OCI-LY3 (cell line): ENCODE measurements around the gene ADAP1.

ENCODE experiments used
- H2AFZ ChIP-seq: fragments of 200-600, 300-600 bp; shearing (Covaris generic); 2 replicates; pipeline ENCODE4 v1.6.0; 2014; ENCODE audit warnings: antibody characterized with exemption, low read depth, low read length
- H3K27ac ChIP-seq: fragments of 200-600, 300-600 bp; sonication (generic); 2 replicates; pipeline ENCODE4 v1.5.1; 2014; ENCODE audit warnings: mild to moderate bottlenecking, low read length, moderate library complexity, mixed read lengths
- H3K27me3 ChIP-seq: fragments of 200-600, 300-600 bp; sonication (generic); 2 replicates; pipeline ENCODE4 v1.6.1; 2014; ENCODE audit warnings: low read depth, low read length, mixed read lengths
- H3K36me3 ChIP-seq: fragments of 200-600, 300-600 bp; sonication (generic); replicated peaks from 2 replicates; pipeline ENCODE3; 2014; ENCODE audit warnings: low read depth, low read length, mixed read lengths
- H3K4me1 ChIP-seq: fragments of 300-600, 200-600 bp; sonication (generic); 2 replicates; pipeline ENCODE4 v1.6.1; 2014; ENCODE audit warnings: low read length, mixed read lengths
- H3K4me2 ChIP-seq: fragments of 200-600, 300-600 bp; sonication (generic); 2 replicates; pipeline ENCODE4 v1.6.1; 2014; ENCODE audit warnings: low read length, mixed read lengths
- H3K4me3 ChIP-seq: fragments of 300-600, 200-600 bp; sonication (generic); 2 replicates; pipeline ENCODE4 v1.5.1; 2014; ENCODE audit warnings: antibody characterized with exemption, mild to moderate bottlenecking, low read length, moderate library complexity
- H3K79me2 ChIP-seq: fragments of 300-600, 200-600 bp; shearing (Covaris generic); 2 replicates; pipeline ENCODE4 v1.6.1; 2014; ENCODE audit warnings: mild to moderate bottlenecking, low read length, mixed read lengths
- H3K9ac ChIP-seq: fragments of 300-600, 200-600 bp; shearing (Covaris generic); 2 replicates; pipeline ENCODE4 v1.6.0; 2014; ENCODE audit warnings: mild to moderate bottlenecking, low read length, moderate library complexity
- H3K9me3 ChIP-seq: fragments of 200-600, 300-600 bp; shearing (Covaris generic); 2 replicates; pipeline ENCODE4 v1.6.1; 2014; ENCODE audit warnings: low read length, mixed read lengths; ENCODE audit not compliant: insufficient read depth
- H4K20me1 ChIP-seq: fragments of 200-600, 300-600 bp; sonication (generic); 2 replicates; pipeline ENCODE4 v1.6.1; 2016; ENCODE audit warnings: low read length, mixed read lengths; ENCODE audit not compliant: insufficient read depth
- CTCF ChIP-seq: fragments of 200-600, 300-600 bp; sonication (generic); IDR thresholded peaks from 2 replicates; pipeline ENCODE4 v1.5.1; 2014; ENCODE audit warnings: antibody characterized with exemption, low read length, low read depth
- EZH2phosphoT487 ChIP-seq: fragments of 200-600 bp; shearing (Covaris generic); IDR thresholded peaks from 2 replicates; pipeline ENCODE4 v1.6.1; 2018; ENCODE audit warnings: antibody characterized with exemption, mixed run types, low read depth

Gene ADAP1

DNA sequence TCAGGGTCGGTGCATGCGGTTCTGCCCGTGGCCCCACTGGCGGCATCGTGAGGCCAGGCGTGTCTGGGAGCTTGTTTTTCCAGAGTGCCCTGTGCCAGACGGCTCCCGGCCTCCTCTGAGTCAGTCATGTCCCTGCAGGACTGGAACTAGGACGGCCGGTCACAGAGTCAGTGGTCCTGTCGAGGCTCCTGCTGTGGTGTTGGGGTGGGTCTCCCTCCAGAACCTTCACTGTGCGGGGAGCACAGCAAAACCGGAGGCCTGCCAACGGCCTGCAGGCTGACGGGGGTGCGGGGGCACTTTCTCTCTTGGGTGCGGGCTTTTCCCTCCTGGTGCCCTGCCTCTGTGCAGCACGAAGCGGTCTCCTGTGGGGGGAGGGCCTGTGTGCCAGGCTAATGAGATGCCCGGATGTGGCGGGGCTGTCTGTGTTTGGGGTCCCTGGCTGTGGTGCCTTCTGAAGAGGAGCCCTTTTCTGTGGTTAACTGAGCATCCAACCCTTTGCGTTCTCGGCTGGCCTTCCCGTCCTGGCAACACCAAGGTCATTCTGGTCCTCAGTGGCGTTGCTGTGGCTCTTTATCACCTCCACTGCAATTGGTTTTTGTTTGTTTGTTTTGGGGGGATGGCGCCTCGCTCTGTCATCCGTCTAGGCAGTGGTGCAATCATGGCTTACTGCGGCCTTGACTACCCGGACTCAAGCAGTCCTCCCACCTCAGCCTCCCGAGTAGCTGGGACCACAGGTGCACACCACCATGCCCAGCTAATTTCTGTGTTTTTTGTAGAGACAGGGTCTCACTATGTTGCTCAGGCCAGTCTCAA lies 70.1 kb downstream of the ADAP1 start:
- TF ChIP-seq CTCF = no peak
- no peak for TF ChIP-seq EZH2phosphoT487
- Histone ChIP-seq H3K9ac (no peak overlapping the region), H3K79me2 (peaks cover 70% of the 10 kb centered on the region), H3K36me3 (peaks cover 16% of the 10 kb centered on the region), H3K4me3 (no peak overlapping the region), H3K4me1 (no peaks in the 10 kb centered on the region), H3K27ac (no peak overlapping the region), H2AFZ (no peak overlapping the region), H3K9me3 (no peaks in the 10 kb centered on the region), H3K27me3 (no peaks in the 10 kb centered on the region), H4K20me1 (peaks cover 15% of the 10 kb centered on the region), H3K4me2 (no peak overlapping the region)

DNA sequence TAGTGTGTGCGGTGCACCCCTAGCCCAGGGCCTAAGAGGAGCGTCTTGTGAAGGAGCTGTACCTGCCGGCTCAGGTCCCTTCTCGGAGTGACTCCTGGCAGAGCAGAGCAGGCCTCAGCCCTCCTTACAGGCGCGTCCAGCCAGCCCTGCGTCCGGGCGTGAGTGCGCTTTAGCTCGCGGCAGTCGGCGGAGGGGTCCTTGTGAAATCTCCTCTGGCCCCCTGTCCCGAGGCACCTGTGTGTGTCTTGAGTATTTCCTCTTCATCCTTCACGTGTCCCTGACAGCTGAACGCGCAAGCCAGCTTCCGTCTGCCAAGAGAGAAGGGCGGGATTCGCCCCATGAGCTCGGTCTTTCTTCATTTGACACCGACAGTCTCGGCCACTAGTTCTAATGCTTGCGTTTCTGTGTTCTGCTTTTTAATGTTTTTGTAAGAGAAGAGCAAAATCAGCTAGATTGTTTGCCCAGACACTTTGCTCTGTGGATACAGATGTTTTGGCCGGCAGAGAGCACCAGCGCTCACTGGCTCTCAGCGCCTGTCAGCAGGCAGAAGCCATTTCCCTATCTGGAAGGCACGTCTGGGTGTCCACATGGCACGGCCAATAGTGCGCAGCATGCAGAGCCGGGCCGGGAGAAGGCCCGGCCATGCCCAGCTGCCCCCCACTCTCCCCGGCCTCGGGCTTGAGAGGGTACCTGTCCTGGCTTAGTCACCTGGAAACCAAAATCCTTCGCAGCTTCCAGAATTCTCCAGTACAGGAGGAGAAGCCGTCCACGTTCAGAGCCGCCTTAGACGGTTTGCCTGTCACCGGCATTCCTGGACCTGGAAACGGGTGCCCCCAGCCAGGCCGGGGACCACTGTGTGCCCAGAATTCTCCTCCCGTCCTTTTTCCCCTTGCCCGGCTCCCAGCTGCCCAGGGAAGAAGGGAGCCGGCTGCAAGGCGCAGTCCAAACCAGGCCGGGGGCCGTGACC lies 71.1 kb downstream of the ADAP1 start:
- H3K79me2 ChIP-seq = peaks cover 80% of the 10 kb centered on the region

GRCh38 chr7:882336-883035 lies 72.0 kb downstream of the ADAP1 start:
- no peaks in the 10 kb centered on the region for H3K9me3 ChIP-seq
- no peak overlapping the region for H3K4me3 ChIP-seq
- H3K9ac ChIP-seq = no peak overlapping the region
- no peak overlapping the region for H3K4me2 ChIP-seq
- H3K4me1 ChIP-seq = peaks cover 4% of the 10 kb centered on the region
- H3K79me2 ChIP-seq = peaks cover 88% of the 10 kb centered on the region
- TF ChIP-seq CTCF (no peak), EZH2phosphoT487 (no peak)
- no peak overlapping the region for H3K27ac ChIP-seq
- peaks cover 20% of the 10 kb centered on the region for H4K20me1 ChIP-seq
- H3K27me3 ChIP-seq = no peaks in the 10 kb centered on the region
- H2AFZ ChIP-seq = no peak overlapping the region
- peaks cover 2% of the 10 kb centered on the region for H3K36me3 ChIP-seq

More for the DNA sequence above, 71.1 kb downstream of the ADAP1 start:
- no peak overlapping the region for H3K4me3 ChIP-seq
- no peaks in the 10 kb centered on the region; the same call in 1 of the 2 replicates for H3K4me1 ChIP-seq
- TF ChIP-seq EZH2phosphoT487 = no peak
- TF ChIP-seq CTCF = no peak
- no peak overlapping the region for H2AFZ ChIP-seq
- H3K27me3 ChIP-seq = no peaks in the 10 kb centered on the region
- no peak overlapping the region for H3K27ac ChIP-seq
- H4K20me1 ChIP-seq = peaks cover 16% of the 10 kb centered on the region
- H3K4me2 ChIP-seq = no peak overlapping the region
- no peaks in the 10 kb centered on the region for H3K9me3 ChIP-seq
- no peak overlapping the region for H3K9ac ChIP-seq
- peaks cover 9% of the 10 kb centered on the region for H3K36me3 ChIP-seq
